PC-3 (cell line): ENCODE measurements around the gene CYP2F1. TPM values are rescaled to one million over a fixed set of nuclear protein-coding genes. Genes with fewer than 3 reads are reported as not detected.

Experiments used
- ATAC-seq: fragments of 200-7000 bp; cut with Tn5 transposase; 2 replicates; pipeline ENCODE4 v1.9.1; 2020; ENCODE audit warnings: mild to moderate bottlenecking, moderate library complexity
- BruUV-seq: library from RNA; stranded (reverse); fragments of 400-500 nt; replicated peaks from 2 replicates; lab custom pipeline; 2021; lab: Mats Ljungman, UMichigan
- CTCF ChIA-PET: fragments of 300-600 bp; sonication (Branson Sonifier 250); formaldehyde crosslinking; loops from one replicate; lab custom pipeline; 2022; ENCODE audit warnings: antibody characterized with exemption; lab: Charles Lee
- POLR2A ChIA-PET: fragments of 300-600 bp; sonication (Branson Sonifier 250); formaldehyde crosslinking; loops from one replicate; lab custom pipeline; 2022; ENCODE audit warnings: antibody characterized with exemption; ENCODE audit not compliant: unreplicated experiment; lab: Charles Lee
- DNase-seq: peaks from one replicate; pipeline ENCODE4 v3.0.0-alpha.2; 2015
- H2AFZ ChIP-seq: fragments of 300-600 bp; sonication (generic); 2 replicates; pipeline ENCODE4 v1.6.0; 2016; ENCODE audit warnings: antibody characterized with exemption, low read length
- H3F3A ChIP-seq: fragments of 300-600 bp; sonication (generic); one replicate; pipeline ENCODE4 v1.6.0; 2017; ENCODE audit warnings: antibody characterized with exemption, low read length, control low read depth, mild to moderate bottlenecking; ENCODE audit not compliant: unreplicated experiment
- H3K27ac ChIP-seq: fragments of 300-600 bp; sonication (generic); 2 replicates; pipeline ENCODE4 v1.5.1; 2016; ENCODE audit warnings: mild to moderate bottlenecking, low read length
- H3K27me3 ChIP-seq: fragments of 300-600 bp; sonication (generic); 2 replicates; pipeline ENCODE4 v1.6.1; 2016; ENCODE audit warnings: low read length, mixed read lengths
- H3K36me3 ChIP-seq: fragments of 300-600 bp; sonication (generic); 2 replicates; pipeline ENCODE4 v1.6.1; 2016; ENCODE audit warnings: low read depth, mixed run types, low read length, mixed read lengths
- H3K4me1 ChIP-seq: fragments of 300-600 bp; sonication (generic); 2 replicates; pipeline ENCODE4 v1.5.1; 2016; ENCODE audit warnings: low read length; ENCODE audit not compliant: insufficient read depth
- H3K4me2 ChIP-seq: fragments of 300-600 bp; sonication (generic); 2 replicates; pipeline ENCODE4 v1.6.0; 2016; ENCODE audit warnings: low read length
- H3K4me3 ChIP-seq: fragments of 300-600 bp; sonication (generic); 2 replicates; pipeline ENCODE4 v1.5.1; 2016; ENCODE audit warnings: mild to moderate bottlenecking, low read length, mixed read lengths
- H3K79me2 ChIP-seq: fragments of 300-600 bp; sonication (generic); 2 replicates; pipeline ENCODE4 v1.6.1; 2017; ENCODE audit warnings: low read length, mixed read lengths
- H3K9ac ChIP-seq: fragments of 300-600 bp; sonication (generic); 2 replicates; pipeline ENCODE4 v1.6.0; 2016; ENCODE audit warnings: mild to moderate bottlenecking, low read length
- H3K9me2 ChIP-seq: fragments of 300-600 bp; sonication (generic); replicated peaks from 2 replicates; pipeline ENCODE4 v1.6.1; 2016; ENCODE audit warnings: mixed run types, low read length, mixed read lengths
- H3K9me3 ChIP-seq: fragments of 300-600 bp; sonication (generic); 2 replicates; pipeline ENCODE4 v1.6.1; 2016; ENCODE audit warnings: low read length, mixed read lengths
- H4K20me1 ChIP-seq: fragments of 300-600 bp; sonication (generic); 2 replicates; pipeline ENCODE4 v1.6.1; 2016; ENCODE audit warnings: low read length, mixed read lengths
- CTCF ChIP-seq: fragments of 300-600 bp; sonication (generic); conservative IDR thresholded peaks from 2 replicates; pipeline ENCODE4 v1.5.1; 2017; ENCODE audit warnings: antibody characterized with exemption, low read depth, mild to moderate bottlenecking, low read length
- EZH2 ChIP-seq: fragments of 300-600 bp; sonication (generic); IDR thresholded peaks from one replicate; pipeline ENCODE4 v1.6.1; 2017; ENCODE audit warnings: antibody characterized with exemption, mild to moderate bottlenecking, low read length; ENCODE audit not compliant: unreplicated experiment
- EZH2phosphoT487 ChIP-seq: fragments of 300-600 bp; sonication (generic); IDR thresholded peaks from 2 replicates; pipeline ENCODE4 v1.6.1; 2018; ENCODE audit warnings: mild to moderate bottlenecking, antibody characterized with exemption, low read length, borderline replicate concordance
- intact Hi-C: fragments of 100-400 bp; cut with micrococcal nuclease; formaldehyde crosslinking; loops from 2 replicates; pipeline ENCODE4 v1.9.0; 2023
- total RNA-seq: library from RNA; depleted of rRNA; stranded (reverse); fragments of >200 nt; gene quantifications from 2 replicates; pipeline ENCODE4 v1.2.3, GENCODE V29; 2014

The CYP2F1 gene
- total RNA-seq, 1 experiment from 2014 or later: not detected

GRCh38 chr19:41088151-41088550 lies 26.1 kb upstream of the CYP2F1 start, which contains the start of gene CYP2A13:
Gene CYP2A13 (plus strand): TSS chr19:41088451. CDS start chr19:41088472, 21 bp downstream.
- ChIA-PET CTCF (no interaction called here), POLR2A (no interaction called here)
- TF ChIP-seq EZH2 (no peak), CTCF (no peak), EZH2phosphoT487 (no peak)
- Histone ChIP-seq H3K27me3 (no peaks in the 10 kb centered on the region), H3K4me1 (peaks cover 15% of the 10 kb centered on the region), H3K9me2 (no peaks in the 10 kb centered on the region), H3K4me3 (no peak within 1 kb of the TSS), H2AFZ (no peak within 1 kb of the TSS), H4K20me1 (no peaks in the 10 kb centered on the region), H3K79me2 (no peaks in the 10 kb centered on the region), H3K9me3 (no peaks in the 10 kb centered on the region), H3K4me2 (no peak within 1 kb of the TSS), H3K36me3 (no peaks in the 10 kb centered on the region), H3F3A (no peaks in the 10 kb centered on the region), H3K27ac (no peak within 1 kb of the TSS), H3K9ac (no peak within 1 kb of the TSS)
- BruUV-seq: no TSS peak
- intact Hi-C loops: no loop called here
- DNase-seq (no peak), ATAC-seq (no peak)

- ATAC-seq (no peak), DNase-seq (no peak)
- TF ChIP-seq EZH2phosphoT487 (no peak), EZH2 (no peak), CTCF (no peak)
- no peak overlapping the region for H3K9ac ChIP-seq
- H3K4me2 ChIP-seq: no peak overlapping the region
- H3K36me3 ChIP-seq: no peaks in the 10 kb centered on the region
- no TSS peak for BruUV-seq
- intact Hi-C loops: no loop called here
- POLR2A ChIA-PET: no interaction called here
- no peaks in the 10 kb centered on the region for H3K79me2 ChIP-seq
- no peak overlapping the region for H2AFZ ChIP-seq
- no peaks in the 10 kb centered on the region for H3K9me2 ChIP-seq
- no peaks in the 10 kb centered on the region for H4K20me1 ChIP-seq
- H3K27ac ChIP-seq: no peak overlapping the region
- H3F3A ChIP-seq: no peaks in the 10 kb centered on the region
- H3K27me3 ChIP-seq: no peaks in the 10 kb centered on the region
- CTCF ChIA-PET: no interaction called here
- H3K4me3 ChIP-seq: no peak overlapping the region
- H3K9me3 ChIP-seq: no peaks in the 10 kb centered on the region
- no peaks in the 10 kb centered on the region for H3K4me1 ChIP-seq
Measured at GRCh38 chr19:41089959-41090358, 24.3 kb upstream of the CYP2F1 start.

GRCh38 chr19:41095703-41096102 lies 18.5 kb upstream of the CYP2F1 start:
- Histone ChIP-seq H3K9me3 (no peaks in the 10 kb centered on the region), H3K9me2 (no peaks in the 10 kb centered on the region), H3K36me3 (no peaks in the 10 kb centered on the region), H3K27me3 (no peaks in the 10 kb centered on the region), H4K20me1 (no peaks in the 10 kb centered on the region), H2AFZ (no peak overlapping the region), H3K79me2 (no peaks in the 10 kb centered on the region), H3K4me2 (no peak overlapping the region), H3F3A (no peaks in the 10 kb centered on the region), H3K27ac (no peak overlapping the region), H3K4me1 (no peaks in the 10 kb centered on the region), H3K9ac (no peak overlapping the region), H3K4me3 (no peak overlapping the region)
- ChIA-PET POLR2A (no interaction called here), CTCF (no interaction called here)
- no TSS peak for BruUV-seq
- intact Hi-C loops: no loop called here
- no peak for TF ChIP-seq EZH2
- TF ChIP-seq EZH2phosphoT487: no peak
- TF ChIP-seq CTCF: no peak
- DNase-seq (no peak), ATAC-seq (no peak)
